Skeletal muscle tissue (tissue), 4 donors: Measurements from ENCODE around the gene CELA2A. TPM values are rescaled to one million over a fixed set of nuclear protein-coding genes. Genes with fewer than 3 reads are reported as not detected.

Experiments
- H3K27ac ChIP-seq: one replicate; pipeline ENCODE4 v1.7.0; 2013; ENCODE audit warnings: mild to moderate bottlenecking, low read depth, low read length, inconsistent platforms
- H3K27me3 ChIP-seq, 3 donors: one replicate each; pipeline ENCODE4 v1.7.0; 2013; ENCODE audit warnings: low read length in 3 of 3; ENCODE audit not compliant: control insufficient read depth in 3 of 3, insufficient read depth in 3 of 3
- H3K36me3 ChIP-seq, 3 donors: one replicate each; pipeline ENCODE4 v1.7.0; 2013; ENCODE audit warnings: low read length in 3 of 3; ENCODE audit not compliant: control insufficient read depth in 3 of 3, insufficient read depth in 3 of 3
- H3K4me1 ChIP-seq, 3 donors: one replicate each; pipeline ENCODE4 v1.7.0; 2013; ENCODE audit warnings: low read length in 3 of 3, mild to moderate bottlenecking in 3 of 3; ENCODE audit not compliant: control insufficient read depth in 3 of 3, insufficient read depth in 3 of 3
- H3K4me3 ChIP-seq, 3 donors: one replicate each; pipeline ENCODE4 v1.7.0; 2013; ENCODE audit warnings: low read length in 3 of 3
- H3K9ac ChIP-seq, 3 donors: one replicate each; pipeline ENCODE4 v1.7.0; 2013; ENCODE audit warnings: low read length in 3 of 3, mild to moderate bottlenecking in 3 of 3, moderate library complexity in 2 of 3, low read depth in 1 of 3
- H3K9me3 ChIP-seq, 3 donors: one replicate each; pipeline ENCODE4 v1.7.0; 2013; ENCODE audit warnings: low read length in 3 of 3; ENCODE audit not compliant: control insufficient read depth in 3 of 3
- total RNA-seq: library from RNA; depleted of rRNA; stranded (reverse); fragments of >200 nt; gene quantifications from one replicate; pipeline ENCODE4 v1.2.3, GENCODE V29; 2014
- donor health status: Osteomylitis.

Gene CELA2A
- total RNA-seq, 1 donor from 2014 or later = not detected

GRCh38 chr1:15413563-15414444 is 42.7 kb upstream of the CELA2A start:
- Histone ChIP-seq H3K27me3 (peaks cover 6 to 18% (median 14%) of the 10 kb centered on the region in 3 donors), H3K36me3 (no peaks in the 10 kb centered on the region), H3K4me1 (peaks cover 21 to 52% (median 39%) of the 10 kb centered on the region in 3 donors), H3K9ac (no peak overlapping the region), H3K27ac (no peak overlapping the region), H3K4me3 (no peak overlapping the region), H3K9me3 (no peaks in the 10 kb centered on the region)

- peaks cover 17 to 55% (median 38%) of the 10 kb centered on the region in 3 donors for H3K4me1 ChIP-seq
- no peaks in the 10 kb centered on the region for H3K36me3 ChIP-seq
- H3K27me3 ChIP-seq = peaks cover 6 to 18% (median 14%) of the 10 kb centered on the region in 3 donors
- no peak overlapping the region for H3K27ac ChIP-seq
- no peaks in the 10 kb centered on the region for H3K9me3 ChIP-seq
- H3K4me3 ChIP-seq = no peak overlapping the region
- no peak overlapping the region for H3K9ac ChIP-seq
These were observed 42.0 kb upstream of the CELA2A start for GRCh38 chr1:15414445-15414983.

- no peak overlapping the region for H3K27ac ChIP-seq
- H3K9me3 ChIP-seq = no peaks in the 10 kb centered on the region
- no peaks in the 10 kb centered on the region for H3K36me3 ChIP-seq
- no peak overlapping the region for H3K9ac ChIP-seq
- peaks cover 14 to 54% (median 31%) of the 10 kb centered on the region in 3 donors for H3K4me1 ChIP-seq
- H3K27me3 ChIP-seq = peaks cover 0 to 8% (median 3%) of the 10 kb centered on the region in 3 donors
- H3K4me3 ChIP-seq = no peak overlapping the region
These were observed 39.2 kb upstream of the CELA2A start for GRCh38 chr1:15417059-15417934.

- H3K9ac ChIP-seq = no peak overlapping the region
- H3K4me3 ChIP-seq = no peak overlapping the region
- peaks cover 10 to 40% (median 22%) of the 10 kb centered on the region in 3 donors for H3K4me1 ChIP-seq
- H3K9me3 ChIP-seq = no peaks in the 10 kb centered on the region
- no peaks in the 10 kb centered on the region for H3K36me3 ChIP-seq
- H3K27me3 ChIP-seq = no peaks in the 10 kb centered on the region
- no peak overlapping the region for H3K27ac ChIP-seq
These were observed 37.6 kb upstream of the CELA2A start for GRCh38 chr1:15418806-15419515.

- Histone ChIP-seq H3K4me1 (peaks cover 7 to 36% (median 19%) of the 10 kb centered on the region in 3 donors), H3K4me3 (no peak overlapping the region), H3K27me3 (no peaks in the 10 kb centered on the region), H3K36me3 (no peaks in the 10 kb centered on the region), H3K27ac (no peak overlapping the region), H3K9ac (no peak overlapping the region), H3K9me3 (no peaks in the 10 kb centered on the region)
These were observed 35.6 kb upstream of the CELA2A start for GRCh38 chr1:15420853-15421465.

GRCh38 chr1:15422871-15423270 is 33.7 kb upstream of the CELA2A start:
- no peak overlapping the region for H3K4me3 ChIP-seq
- H3K9me3 ChIP-seq = no peaks in the 10 kb centered on the region
- H3K27ac ChIP-seq = no peak overlapping the region
- H3K9ac ChIP-seq = no peak overlapping the region
- H3K27me3 ChIP-seq = peaks cover 0 to 3% (median 0%) of the 10 kb centered on the region in 3 donors
- no peaks in the 10 kb centered on the region for H3K36me3 ChIP-seq
- H3K4me1 ChIP-seq = peaks cover 0 to 25% (median 10%) of the 10 kb centered on the region in 3 donors

GRCh38 chr1:15423355-15424077 is 33.0 kb upstream of the CELA2A start:
- Histone ChIP-seq H3K27me3 (peaks cover 0 to 3% (median 0%) of the 10 kb centered on the region in 3 donors), H3K4me3 (no peak overlapping the region), H3K27ac (no peak overlapping the region), H3K36me3 (no peaks in the 10 kb centered on the region), H3K9me3 (no peaks in the 10 kb centered on the region), H3K9ac (no peak overlapping the region), H3K4me1 (peaks cover 0 to 24% (median 10%) of the 10 kb centered on the region in 3 donors)

GRCh38 chr1:15424146-15424667 is 32.3 kb upstream of the CELA2A start:
- H3K9me3 ChIP-seq = no peaks in the 10 kb centered on the region
- peaks cover 0 to 3% (median 0%) of the 10 kb centered on the region in 3 donors for H3K27me3 ChIP-seq
- no peak overlapping the region for H3K9ac ChIP-seq
- H3K4me3 ChIP-seq = no peak overlapping the region
- peaks cover 0 to 17% (median 6%) of the 10 kb centered on the region in 3 donors for H3K4me1 ChIP-seq
- no peaks in the 10 kb centered on the region for H3K36me3 ChIP-seq
- no peak overlapping the region for H3K27ac ChIP-seq
